HG02970 (cell line): ENCODE results near the gene ANKRD13B.

Experiments
- ATAC-seq: cut with Tn5 transposase; IDR thresholded peaks from one replicate; pipeline ENCODE4 v1.9.1; 2021; ENCODE audit warnings: mild to moderate bottlenecking, moderate library complexity, moderate number of reproducible peaks; ENCODE audit not compliant: unreplicated experiment, low FRiP score

The ANKRD13B gene

GRCh38 chr17:29568331-29569244 is 24.3 kb upstream of the ANKRD13B start, which contains the start of gene TP53I13:
Gene TP53I13, plus strand, starts transcription at chr17:29568701. Its CDS starts 58 bp downstream, at chr17:29568759.
- peak; percentile 35 for ATAC-seq

DNA sequence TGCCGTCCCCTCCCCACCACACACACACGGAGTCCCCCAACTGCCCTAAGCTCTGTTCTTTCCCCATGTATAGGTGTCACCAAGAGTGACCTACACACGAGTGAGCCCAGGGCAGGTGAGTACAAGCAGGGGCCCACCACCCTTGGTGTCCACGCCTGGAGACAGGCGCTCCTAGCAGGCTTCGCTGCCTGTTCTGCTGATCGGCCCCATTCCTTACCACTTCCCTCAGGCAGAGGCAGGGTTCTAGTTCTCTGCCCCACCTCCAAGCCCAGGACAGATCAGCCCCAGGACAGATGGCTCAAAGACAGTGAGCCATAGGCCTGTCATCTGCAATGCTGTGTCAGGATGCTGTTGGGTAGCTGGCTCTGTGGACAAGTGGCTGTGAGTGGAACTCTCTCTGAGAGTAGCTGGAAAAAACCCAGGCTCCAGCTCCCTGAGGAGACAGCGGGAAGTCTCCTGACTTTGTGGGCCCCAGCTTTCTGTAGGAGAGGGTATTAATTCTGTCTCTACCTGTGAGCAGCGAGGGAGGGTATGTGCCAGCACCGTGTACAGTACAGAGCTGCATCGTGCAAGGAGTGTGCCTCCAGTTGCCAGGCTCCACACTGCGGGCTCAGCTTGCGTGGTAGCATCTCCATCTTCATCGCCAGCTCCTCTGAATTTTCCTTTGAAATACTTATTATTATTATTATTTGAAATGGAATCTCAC is 23.5 kb upstream of the ANKRD13B start:
- ATAC-seq: no peak

GRCh38 chr17:29570521-29570920 is 22.4 kb upstream of the ANKRD13B start:
- no peak for ATAC-seq

- no peak for ATAC-seq
Observed at GRCh38 chr17:29571486-29571882, 21.4 kb upstream of the ANKRD13B start.

- ATAC-seq: no peak
Observed at GRCh38 chr17:29571883-29572681, 20.9 kb upstream of the ANKRD13B start.

DNA sequence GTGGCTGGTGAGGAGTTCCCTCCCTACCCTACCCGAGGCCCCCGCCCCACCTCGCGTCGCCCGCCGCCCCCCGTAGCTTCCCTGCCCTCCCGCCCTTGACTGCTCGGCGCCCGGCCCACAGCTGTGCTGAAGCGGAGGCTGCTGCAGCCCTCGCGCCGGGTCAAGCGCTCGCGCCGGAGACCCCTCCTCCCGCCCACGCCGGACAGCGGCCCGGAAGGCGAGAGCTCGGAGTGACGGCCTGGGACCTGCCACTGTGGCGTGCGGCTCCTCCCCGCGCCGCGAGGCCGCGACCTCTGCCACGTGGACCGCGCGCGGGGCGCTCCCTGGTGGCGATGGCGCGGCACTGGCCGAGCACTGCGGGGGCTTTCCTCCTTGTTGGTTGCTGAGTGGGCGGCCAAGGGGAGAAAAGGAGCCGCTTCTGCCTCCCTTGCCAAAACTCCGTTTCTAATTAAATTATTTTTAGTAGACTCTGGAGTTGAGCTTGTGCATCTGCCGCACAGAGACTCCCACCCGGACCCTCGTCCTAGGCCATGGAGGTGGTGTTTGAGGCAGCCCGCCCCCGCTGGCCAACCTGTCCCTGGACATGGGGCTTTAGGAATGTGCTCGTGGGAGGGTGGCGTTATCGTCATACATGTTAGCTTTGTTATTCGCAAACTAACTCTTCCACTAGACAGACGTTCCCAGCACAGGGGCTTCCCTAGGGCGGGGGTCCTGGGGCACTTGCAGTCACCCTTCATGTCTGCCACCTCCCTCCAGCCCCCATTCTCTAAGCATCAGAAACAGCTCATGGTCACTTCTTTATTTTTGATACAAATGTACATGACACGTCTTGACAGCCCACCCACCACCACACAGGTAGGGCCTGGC is 20.0 kb upstream of the ANKRD13B start:
- ATAC-seq: no peak

DNA sequence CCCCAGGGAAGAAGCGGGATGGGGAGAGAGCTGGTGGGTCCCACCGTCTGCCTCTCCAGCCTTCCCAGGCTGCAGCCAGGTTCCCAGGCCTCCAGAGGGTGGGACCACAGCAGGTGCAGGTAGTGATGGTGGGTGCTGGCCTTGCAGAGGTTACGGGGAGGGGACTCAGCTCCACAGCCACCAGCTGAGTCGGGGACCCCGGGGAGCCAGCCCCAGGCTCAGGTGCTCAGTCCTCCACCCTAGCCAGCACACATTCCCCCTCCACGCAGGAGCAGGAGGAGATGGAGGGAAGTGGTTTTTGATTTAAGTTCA is 19.4 kb upstream of the ANKRD13B start:
- no peak for ATAC-seq

DNA sequence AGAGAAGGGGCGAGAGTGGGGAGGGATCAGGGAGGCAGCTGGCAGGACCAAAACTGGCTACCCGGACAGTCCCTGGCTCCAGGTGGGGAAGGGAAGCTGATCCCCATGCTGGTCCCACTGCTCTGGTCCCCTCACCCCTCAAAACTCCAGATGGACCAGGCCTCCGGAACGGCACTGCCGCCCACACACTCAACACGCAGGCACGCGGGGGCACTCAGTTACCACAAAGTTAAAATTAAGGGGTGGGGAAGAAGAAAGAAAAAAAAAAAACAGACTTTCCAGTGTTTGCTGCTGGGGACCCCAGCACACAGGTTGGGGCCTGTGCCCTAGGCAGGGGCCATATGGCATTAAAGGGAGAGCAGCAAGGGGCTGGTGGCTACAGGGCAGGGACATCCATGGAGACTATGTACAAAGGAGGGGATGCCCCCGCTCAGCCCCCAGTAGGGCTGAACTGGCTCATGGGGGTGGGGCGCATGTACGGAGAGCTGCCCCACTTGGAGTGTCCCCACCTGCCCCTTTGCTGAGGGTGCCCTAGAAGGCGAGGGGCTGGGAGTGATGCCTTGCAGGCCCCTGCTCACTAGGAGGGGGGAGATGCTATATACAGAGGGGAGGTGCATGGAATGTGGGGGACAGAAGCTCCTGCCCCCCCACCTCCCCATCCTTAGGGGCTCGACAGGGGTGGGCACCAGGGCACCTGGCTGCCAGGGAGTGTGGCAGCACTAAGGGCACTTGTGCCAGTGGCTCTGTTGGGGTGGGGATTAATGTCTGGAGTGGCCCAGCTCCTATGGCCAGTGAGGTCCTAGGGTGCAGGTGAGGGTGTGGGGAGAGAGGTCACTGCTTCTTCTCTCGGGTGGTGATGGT is 18.8 kb upstream of the ANKRD13B start:
- ATAC-seq: no peak

DNA sequence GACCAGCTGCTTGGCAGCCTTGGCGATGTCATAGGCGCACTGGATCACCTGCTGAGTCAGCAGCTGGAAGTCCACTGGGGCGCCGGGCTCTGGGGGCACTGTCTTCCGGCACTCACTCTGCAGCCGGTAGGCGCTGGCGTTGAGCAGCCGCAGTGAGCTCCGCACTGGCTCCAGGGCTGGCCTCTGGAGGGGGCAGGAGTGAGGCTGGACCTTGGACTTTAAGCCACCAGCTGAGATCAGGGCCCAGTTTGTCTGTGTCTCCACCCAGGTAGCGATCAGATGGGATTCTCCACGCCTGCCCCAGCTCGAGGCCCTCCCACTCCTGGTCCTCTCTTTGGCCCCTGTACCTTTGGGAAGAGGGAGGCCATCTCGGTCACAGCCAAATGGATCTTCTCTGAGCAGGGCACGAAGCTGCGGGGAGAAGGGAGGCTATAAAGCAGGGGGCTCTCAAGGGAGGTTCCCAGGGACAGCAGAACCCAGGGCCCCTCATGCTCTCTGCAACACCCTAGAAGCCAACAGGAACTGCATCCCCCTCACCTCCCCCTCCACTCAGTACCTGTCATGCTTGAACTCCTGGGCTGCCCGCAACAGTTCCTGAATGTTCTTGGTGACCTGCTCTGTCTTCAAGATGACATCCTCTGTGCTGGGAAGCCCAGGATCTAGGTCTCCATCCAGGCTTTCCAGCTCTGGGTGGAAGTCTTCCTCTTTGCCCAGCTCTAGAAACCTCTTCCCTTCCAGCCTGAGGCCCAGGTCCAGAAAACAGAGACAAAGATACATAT is 18.0 kb upstream of the ANKRD13B start:
- no peak for ATAC-seq

GRCh38 chr17:29575511-29576213 is 17.3 kb upstream of the ANKRD13B start:
- no peak for ATAC-seq

DNA sequence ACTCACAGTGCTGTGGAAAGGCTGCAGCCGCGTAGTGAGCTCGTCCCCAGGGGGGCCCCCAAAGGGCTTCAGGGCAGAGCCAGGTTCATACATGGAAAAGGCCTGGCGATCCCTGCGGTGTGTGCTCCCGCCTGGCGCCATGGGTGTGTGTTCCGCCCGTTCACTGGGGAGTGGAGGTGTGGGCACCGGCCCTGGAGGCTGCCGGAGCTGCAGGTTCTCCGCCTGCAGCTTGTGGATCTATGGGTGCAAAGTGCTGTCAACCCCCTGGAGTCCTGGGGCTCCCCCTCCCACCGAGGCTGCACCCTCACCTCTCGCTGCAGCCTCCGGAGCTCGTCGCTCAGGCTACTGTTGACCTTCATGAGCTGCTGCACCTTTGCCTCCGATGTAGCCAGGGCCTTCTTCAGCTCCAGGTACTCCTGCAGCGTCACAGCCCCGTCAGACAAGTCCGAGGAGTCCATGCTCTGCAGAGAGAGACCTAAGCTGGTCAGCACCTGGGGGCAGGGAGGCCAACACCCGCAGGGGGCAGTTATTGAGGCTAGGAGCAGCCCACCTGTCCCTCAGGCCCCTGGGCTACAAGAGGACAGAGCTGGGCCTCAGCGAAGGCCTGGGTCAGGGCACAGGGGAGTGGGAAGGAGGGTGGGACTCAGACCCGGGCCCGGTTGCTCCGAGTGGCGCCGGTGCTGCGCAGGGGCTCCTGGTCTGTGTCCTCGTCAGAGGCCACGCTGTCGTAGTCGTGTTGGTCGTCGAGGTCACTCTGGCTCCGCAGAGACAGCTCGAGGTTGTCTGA is 16.5 kb upstream of the ANKRD13B start:
- ATAC-seq: no peak

GRCh38 chr17:29577001-29577370 is 15.9 kb upstream of the ANKRD13B start:
- ATAC-seq: no peak

DNA sequence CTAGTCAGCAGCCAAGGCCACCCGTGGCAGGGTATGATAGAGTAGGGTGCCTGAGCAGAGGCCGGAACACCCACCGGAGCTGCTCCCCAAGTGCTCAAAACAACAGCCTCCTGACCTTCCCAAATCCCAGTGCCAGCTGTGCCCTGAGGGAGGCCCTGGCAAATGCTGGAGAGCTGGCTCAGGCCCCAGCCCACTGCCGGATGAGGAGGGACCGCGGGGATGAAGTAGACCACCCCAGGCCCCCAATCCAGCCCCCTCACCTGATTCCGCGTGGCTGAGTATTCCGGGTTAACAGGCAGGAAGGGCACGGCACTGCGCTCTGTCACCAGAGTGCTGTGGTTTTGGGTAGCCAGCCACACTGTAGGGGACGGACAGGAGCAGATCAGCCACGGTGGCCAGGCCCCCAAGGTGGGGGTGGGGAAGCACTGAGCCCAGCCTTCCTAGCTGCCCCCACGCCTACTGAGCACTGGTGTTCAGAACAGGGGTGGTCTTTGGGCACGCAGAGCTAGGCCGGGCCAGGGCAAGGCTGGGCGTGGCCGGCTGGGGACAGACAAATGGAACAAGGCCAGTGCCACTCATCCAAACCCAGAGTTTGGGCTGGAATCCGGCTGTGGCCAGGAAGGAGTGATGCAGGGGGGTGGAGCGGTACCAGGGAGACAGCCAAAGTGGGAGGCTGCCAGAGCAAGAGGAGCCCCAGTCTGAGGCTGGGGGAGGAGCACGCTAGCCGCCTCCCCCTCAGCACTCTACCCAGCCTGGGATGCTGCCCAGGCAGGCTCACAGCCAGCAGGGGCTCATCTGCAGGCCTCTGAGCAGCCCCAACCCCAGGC is 15.3 kb upstream of the ANKRD13B start:
- ATAC-seq: no peak

- ATAC-seq: no peak
Observed at GRCh38 chr17:29578626-29579485, 14.1 kb upstream of the ANKRD13B start.
